OCI-LY1 (cell line): ENCODE results near the gene MRPL39.

Experiments
- EZH2 ChIP-seq: fragments of 200-600 bp; sonication (generic), shearing (Covaris generic); IDR thresholded peaks from 2 replicates; pipeline ENCODE4 v1.8.0; 2017; ENCODE audit warnings: borderline replicate concordance, mixed run types, mild to moderate bottlenecking, antibody characterized with exemption, low read length, moderate library complexity, mixed read lengths
- TF ChIP-seq, protein P1 (sequence below): fragments of 200-600 bp; sonication (generic), shearing (Covaris generic); IDR thresholded peaks from 2 replicates; pipeline ENCODE4 v1.5.1; 2017; ENCODE audit warnings: mild to moderate bottlenecking, antibody characterized with exemption, low read length, moderate library complexity, mixed read lengths

- TF ChIP-seq, protein P1, sequence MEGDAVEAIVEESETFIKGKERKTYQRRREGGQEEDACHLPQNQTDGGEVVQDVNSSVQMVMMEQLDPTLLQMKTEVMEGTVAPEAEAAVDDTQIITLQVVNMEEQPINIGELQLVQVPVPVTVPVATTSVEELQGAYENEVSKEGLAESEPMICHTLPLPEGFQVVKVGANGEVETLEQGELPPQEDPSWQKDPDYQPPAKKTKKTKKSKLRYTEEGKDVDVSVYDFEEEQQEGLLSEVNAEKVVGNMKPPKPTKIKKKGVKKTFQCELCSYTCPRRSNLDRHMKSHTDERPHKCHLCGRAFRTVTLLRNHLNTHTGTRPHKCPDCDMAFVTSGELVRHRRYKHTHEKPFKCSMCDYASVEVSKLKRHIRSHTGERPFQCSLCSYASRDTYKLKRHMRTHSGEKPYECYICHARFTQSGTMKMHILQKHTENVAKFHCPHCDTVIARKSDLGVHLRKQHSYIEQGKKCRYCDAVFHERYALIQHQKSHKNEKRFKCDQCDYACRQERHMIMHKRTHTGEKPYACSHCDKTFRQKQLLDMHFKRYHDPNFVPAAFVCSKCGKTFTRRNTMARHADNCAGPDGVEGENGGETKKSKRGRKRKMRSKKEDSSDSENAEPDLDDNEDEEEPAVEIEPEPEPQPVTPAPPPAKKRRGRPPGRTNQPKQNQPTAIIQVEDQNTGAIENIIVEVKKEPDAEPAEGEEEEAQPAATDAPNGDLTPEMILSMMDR: no peak
- TF ChIP-seq EZH2: no peak
Measured at GRCh38 chr21:25615880-25616279, 8.6 kb upstream of the MRPL39 start.
